CD4-positive, alpha-beta T cell treated with Interleukin-17A for 4 hours (primary cell): ENCODE results near the gene PIGV.
"Not testable (repeated sequence)": the region's sequence is repeated elsewhere in the genome, so short reads cannot be mapped to it uniquely, and the experiment has no call there.

Source experiments
- DNase-seq: peaks from one replicate; pipeline ENCODE4 v3.0.0-alpha.2; 2020; ENCODE audit warnings: mixed read lengths

Gene PIGV

GRCh38 chr1:26837665-26838064 is 49.9 kb downstream of the PIGV start:
- DNase-seq, result not testable (repeated sequence)

GRCh38 chr1:26838474-26839338 is 51.0 kb downstream of the PIGV start:
- peak; percentile 35 for DNase-seq

- DNase-seq, result no peak
Observed at GRCh38 chr1:26839339-26839722, 51.6 kb downstream of the PIGV start.

GRCh38 chr1:26839779-26840178 is 52.0 kb downstream of the PIGV start:
- no peak for DNase-seq

- no peak for DNase-seq
Observed at GRCh38 chr1:26844424-26845196, 56.9 kb downstream of the PIGV start.

GRCh38 chr1:26847826-26848225 is 60.1 kb downstream of the PIGV start:
- not testable (repeated sequence) for DNase-seq
